IMR-90 (cell line): ENCODE results near the gene CCDC137. TPM values are rescaled to one million over a fixed set of nuclear protein-coding genes. Genes with fewer than 3 reads are reported as not detected.

Experiments
- microRNA-seq, 2 experiments: library from miRNA; stranded (forward) in 1 of 2; unstranded in 1 of 2; fragments of 10-50 nt in 1 of 2; fragments of <30 nt in 1 of 2; gene quantifications in 1 of 2; microRNA quantifications in 1 of 2; one replicate each; pipeline versions ENCODE3 to v1.1.0; 2013 to 2020; ENCODE audit not compliant: insufficient read depth in 1 of 2, insufficient read length in 1 of 2, unreplicated experiment in 1 of 2
- polyA plus RNA-seq, 3 experiments: library from polyadenylated mRNA; depleted of rRNA; stranded (reverse); fragments of >200 nt; gene quantifications; 2 replicates each; pipeline ENCODE4 v1.2.3, GENCODE V29; 2012; ENCODE audit warnings: low replicate concordance in 1 of 3
- small RNA-seq, 5 experiments: library from RNA; depleted of rRNA; stranded (forward); fragments of <200 nt; gene quantifications; one replicate each; pipeline ENCODE3, GENCODE V24; 2012
- total RNA-seq: library from RNA; depleted of rRNA; stranded (reverse); fragments of >200 nt; gene quantifications from 2 replicates; pipeline ENCODE4 v1.2.3, GENCODE V29; 2012; rRNA removed

CCDC137 gene
- total and polyA plus RNA-seq, 2 of the 4 experiments (the other 2 are of a cell fraction), result 7.5 to 18.4 TPM

Small RNA genes within 50 kb of the gene (microRNA-seq; reads per million reads assigned to microRNA genes)
- gene MIR6786, result 0 reads per million in 2 experiments

Small RNA genes within 50 kb of the gene (small RNA-seq; reads per million reads assigned to genes)
- 0 to 0.57 (median 0) reads per million in 5 experiments for gene MIR6786

Other genes with a start within 250 kb of the CCDC137 start
- gene ACTG1, start 153.9 kb upstream of the CCDC137 start, total RNA-seq, result 12,144 and 15,732 TPM in 2 replicates
- 10,271 and 10,907 TPM in 2 replicates for gene ACTG1, start 153.9 kb upstream of the CCDC137 start, polyA plus RNA-seq (2012; rRNA removed)
- 0.18 and 0.28 TPM in 2 replicates for gene FSCN2, start 138.4 kb upstream of the CCDC137 start, total RNA-seq
- gene FSCN2, start 138.4 kb upstream of the CCDC137 start, polyA plus RNA-seq (2012; rRNA removed), result 0.84 and 1.1 TPM in 2 replicates
- gene FAAP100, start 114.4 kb upstream of the CCDC137 start, total RNA-seq, result 7.5 and 7.9 TPM in 2 replicates
- 24.8 and 27.5 TPM in 2 replicates for gene FAAP100, start 114.4 kb upstream of the CCDC137 start, polyA plus RNA-seq (2012; rRNA removed)
- 66.1 and 70.4 TPM in 2 replicates for gene NPLOC4, start 29.6 kb upstream of the CCDC137 start, total RNA-seq
- gene NPLOC4, start 29.6 kb upstream of the CCDC137 start, polyA plus RNA-seq (2012; rRNA removed), result 74.9 and 78.3 TPM in 2 replicates
- 1.1 and 1.4 TPM in 2 replicates for gene TSPAN10, start 29.5 kb upstream of the CCDC137 start, total RNA-seq
- gene TSPAN10, start 29.5 kb upstream of the CCDC137 start, polyA plus RNA-seq (2012; rRNA removed), result 4.5 and 5.3 TPM in 2 replicates
- not detected in 2 replicates for gene PDE6G, start 10.2 kb upstream of the CCDC137 start, total RNA-seq
- 1.3 and 2.7 TPM in 2 replicates for gene PDE6G, start 10.2 kb upstream of the CCDC137 start, polyA plus RNA-seq (2012; rRNA removed)
- 9.9 and 10.3 TPM in 2 replicates for gene OXLD1, start 132 bp upstream of the CCDC137 start, total RNA-seq
- gene OXLD1, start 132 bp upstream of the CCDC137 start, polyA plus RNA-seq (2012; rRNA removed), result 22.3 and 26.4 TPM in 2 replicates
- 42.8 and 51.1 TPM in 2 replicates for gene ARL16, start 17.1 kb downstream of the CCDC137 start, total RNA-seq
- 77.9 and 83.1 TPM in 2 replicates for gene ARL16, start 17.1 kb downstream of the CCDC137 start, polyA plus RNA-seq (2012; rRNA removed)
- gene HGS, start 17.3 kb downstream of the CCDC137 start, total RNA-seq, result 49.4 and 52.5 TPM in 2 replicates
- gene HGS, start 17.3 kb downstream of the CCDC137 start, polyA plus RNA-seq (2012; rRNA removed), result 137 and 169 TPM in 2 replicates
- gene MRPL12, start 36.6 kb downstream of the CCDC137 start, total RNA-seq, result 17.2 and 17.5 TPM in 2 replicates
- 111 and 127 TPM in 2 replicates for gene MRPL12, start 36.6 kb downstream of the CCDC137 start, polyA plus RNA-seq (2012; rRNA removed)
- gene SLC25A10, start 45.5 kb downstream of the CCDC137 start, total RNA-seq, result 12.2 and 14.9 TPM in 2 replicates
- 19.0 and 20.2 TPM in 2 replicates for gene SLC25A10, start 45.5 kb downstream of the CCDC137 start, polyA plus RNA-seq (2012; rRNA removed)
- gene GCGR, start 137.4 kb downstream of the CCDC137 start, total RNA-seq, result not detected in 2 replicates
- not detected in 2 replicates for gene GCGR, start 137.4 kb downstream of the CCDC137 start, polyA plus RNA-seq (2012; rRNA removed)
- gene MCRIP1, start 166.6 kb downstream of the CCDC137 start, total RNA-seq, result 56.5 and 58.9 TPM in 2 replicates
- gene MCRIP1, start 166.6 kb downstream of the CCDC137 start, polyA plus RNA-seq (2012; rRNA removed), result 164 and 196 TPM in 2 replicates
- gene PPP1R27, start 168.3 kb downstream of the CCDC137 start, total RNA-seq, result not detected in 2 replicates
- gene PPP1R27, start 168.3 kb downstream of the CCDC137 start, polyA plus RNA-seq (2012; rRNA removed), result 0.20 and 0.21 TPM in 2 replicates
- 917 and 932 TPM in 2 replicates for gene P4HB, start 193.8 kb downstream of the CCDC137 start, total RNA-seq
- gene P4HB, start 193.8 kb downstream of the CCDC137 start, polyA plus RNA-seq (2012; rRNA removed), result 530 and 599 TPM in 2 replicates
- gene ARHGDIA, start 204.6 kb downstream of the CCDC137 start, total RNA-seq, result 62.7 and 77.2 TPM in 2 replicates
- gene ARHGDIA, start 204.6 kb downstream of the CCDC137 start, polyA plus RNA-seq (2012; rRNA removed), result 324 and 362 TPM in 2 replicates
- gene ALYREF, start 224.8 kb downstream of the CCDC137 start, total RNA-seq, result 144 and 159 TPM in 2 replicates
- gene ALYREF, start 224.8 kb downstream of the CCDC137 start, polyA plus RNA-seq (2012; rRNA removed), result 88.6 and 112 TPM in 2 replicates
- 183 and 242 TPM in 2 replicates for gene ANAPC11, start 225.0 kb downstream of the CCDC137 start, total RNA-seq
- 387 and 508 TPM in 2 replicates for gene ANAPC11, start 225.0 kb downstream of the CCDC137 start, polyA plus RNA-seq (2012; rRNA removed)
- under 0.01 TPM in 1 of 2 replicates, not detected in the other for gene NPB, start 235.5 kb downstream of the CCDC137 start, total RNA-seq
- 0.51 and 1.2 TPM in 2 replicates for gene NPB, start 235.5 kb downstream of the CCDC137 start, polyA plus RNA-seq (2012; rRNA removed)
- 31.9 and 37.3 TPM in 2 replicates for gene PCYT2, start 244.7 kb downstream of the CCDC137 start, total RNA-seq
- 38.5 and 43.0 TPM in 2 replicates for gene PCYT2, start 244.7 kb downstream of the CCDC137 start, polyA plus RNA-seq (2012; rRNA removed)